H1 (cell line): ENCODE data around the gene PPP1R12B. TPM values are rescaled to one million over a fixed set of nuclear protein-coding genes. Genes with fewer than 3 reads are reported as not detected.
"Not testable (repeated sequence)": the region's sequence is repeated elsewhere in the genome, so short reads cannot be mapped to it uniquely, and the experiment has no call there.

ENCODE experiments used
- CTCF ChIA-PET: fragments of 300-600 bp; sonication (Branson Sonifier 250); formaldehyde crosslinking; loops from one replicate; lab custom pipeline; 2021; ENCODE audit not compliant: partially characterized antibody; lab: Charles Lee
- POLR2A ChIA-PET: fragments of 300-600 bp; sonication (Branson Sonifier 250); formaldehyde crosslinking; loops from one replicate; lab custom pipeline; 2021; ENCODE audit warnings: inconsistent platforms; ENCODE audit not compliant: partially characterized antibody; lab: Charles Lee
- DNase-seq, 2 experiments: peaks; one replicate each; pipeline versions ENCODE4 v3.0.0 to v3.0.0-alpha.2; 2010 to 2022; ENCODE audit warnings: low spot score in 2 of 2, low read depth in 1 of 2, mixed read lengths in 1 of 2
- FAIRE-seq: peaks from 2 replicates; lab custom pipeline; 2011; peaks lifted over from hg19 to GRCh38; lab: Jason Lieb, UNC
- H2AFZ ChIP-seq: 2 replicates; pipeline ENCODE4 v1.8.1; 2012; ENCODE audit warnings: low read length, inconsistent platforms
- H2AK5ac ChIP-seq: 2 replicates; pipeline ENCODE4 v1.6.1; 2013; ENCODE audit warnings: low read depth, low read length
- H2BK120ac ChIP-seq: replicated peaks from 2 replicates; pipeline ENCODE3; 2013; ENCODE audit warnings: low read depth, low read length, inconsistent platforms
- H2BK12ac ChIP-seq: 2 replicates; pipeline ENCODE4 v1.6.1; 2013; ENCODE audit warnings: low read depth, low read length
- H2BK15ac ChIP-seq: 2 replicates; pipeline ENCODE4 v1.6.1; 2013; ENCODE audit warnings: low read length
- H2BK20ac ChIP-seq: 2 replicates; pipeline ENCODE4 v1.6.1; 2013; ENCODE audit warnings: low read length
- H2BK5ac ChIP-seq: 2 replicates; pipeline ENCODE4 v1.6.1; 2013; ENCODE audit warnings: low read depth, low read length
- H3K14ac ChIP-seq: 2 replicates; pipeline ENCODE4 v1.6.1; 2013; ENCODE audit warnings: inconsistent platforms; ENCODE audit not compliant: insufficient read length
- H3K18ac ChIP-seq: 2 replicates; pipeline ENCODE4 v1.6.1; 2013; ENCODE audit warnings: low read length; ENCODE audit errors: extremely low read depth
- H3K23ac ChIP-seq: 2 replicates; pipeline ENCODE4 v1.6.1; 2013; ENCODE audit warnings: inconsistent platforms; ENCODE audit not compliant: insufficient read length
- H3K23me2 ChIP-seq: 2 replicates; pipeline ENCODE4 v1.6.1; 2013; ENCODE audit warnings: low read depth, low read length
- H3K27ac ChIP-seq: 2 replicates; pipeline ENCODE4 v1.6.1; 2011; ENCODE audit warnings: low read depth, low read length, inconsistent platforms
- H3K27me3 ChIP-seq, 4 experiments: replicated peaks in 1 of 4; 1 replicate in 1 of 4; 2 replicates in 3 of 4; pipeline versions ENCODE4 v1.6.1 to v1.8.1; 2011 to 2013; ENCODE audit warnings: low read length in 3 of 4, mild to moderate bottlenecking in 3 of 4, inconsistent platforms in 2 of 4, mixed read lengths in 2 of 4, moderate library complexity in 1 of 4; ENCODE audit not compliant: control insufficient read depth in 3 of 4, insufficient read depth in 3 of 4; ENCODE audit errors: extremely low read depth in 1 of 4
- H3K36me3 ChIP-seq, 4 experiments: 2 replicates each; pipeline versions ENCODE4 v1.6.1 to v1.8.1; 2011 to 2013; ENCODE audit warnings: mild to moderate bottlenecking in 4 of 4, low read length in 3 of 4, moderate library complexity in 2 of 4, control low read depth in 1 of 4, inconsistent platforms in 1 of 4; ENCODE audit not compliant: insufficient read depth in 4 of 4, control insufficient read depth in 2 of 4
- H3K4ac ChIP-seq: replicated peaks from 2 replicates; pipeline ENCODE3; 2013; ENCODE audit warnings: low read length, low read depth, mixed read lengths, inconsistent platforms; ENCODE audit not compliant: insufficient read length
- H3K4me1 ChIP-seq, 4 experiments: replicated peaks in 1 of 4; 1 replicate in 1 of 4; 2 replicates in 3 of 4; pipeline versions ENCODE4 v1.6.1 to v1.8.1; 2011 to 2013; ENCODE audit warnings: low read length in 3 of 4, inconsistent platforms in 2 of 4, mixed read lengths in 1 of 4; ENCODE audit not compliant: insufficient read depth in 4 of 4, control insufficient read depth in 3 of 4
- H3K4me2 ChIP-seq, 2 experiments: 2 replicates each; pipeline versions ENCODE4 v1.6.1 to v1.8.1; 2011 to 2013; ENCODE audit warnings: low read depth in 2 of 2, low read length in 2 of 2, control low read depth in 1 of 2, inconsistent platforms in 1 of 2, mild to moderate bottlenecking in 1 of 2; ENCODE audit not compliant: insufficient read depth in 1 of 2
- H3K4me3 ChIP-seq, 4 experiments: fragments of 200-600, 300-600 bp in 1 of 4; sonication (generic), shearing (Covaris generic), sonication (Bioruptor Twin) in 1 of 4; 2 replicates each; pipeline versions ENCODE4 v1.5.1 to v1.8.1; 2011 to 2016; ENCODE audit warnings: low read length in 4 of 4, low read depth in 3 of 4, control low read depth in 2 of 4, inconsistent platforms in 2 of 4, mild to moderate bottlenecking in 2 of 4, mixed read lengths in 1 of 4, moderate library complexity in 1 of 4; ENCODE audit not compliant: insufficient read depth in 2 of 4; ENCODE audit errors: extremely low read depth in 1 of 4
- H3K56ac ChIP-seq: replicated peaks from 2 replicates; pipeline ENCODE3; 2013; ENCODE audit warnings: low read depth, mild to moderate bottlenecking, mixed read lengths, low read length, inconsistent platforms; ENCODE audit not compliant: insufficient read length
- H3K79me1 ChIP-seq: 2 replicates; pipeline ENCODE4 v1.6.1; 2013; ENCODE audit warnings: low read depth, low read length, control low read depth
- H3K79me2 ChIP-seq, 2 experiments: 2 replicates each; pipeline versions ENCODE4 v1.6.1 to v1.8.1; 2012 to 2013; ENCODE audit warnings: low read length in 2 of 2, mild to moderate bottlenecking in 2 of 2, inconsistent platforms in 1 of 2; ENCODE audit not compliant: insufficient read depth in 2 of 2, control insufficient read depth in 1 of 2
- H3K9ac ChIP-seq, 4 experiments: replicated peaks in 1 of 4; 1 replicate in 1 of 4; 2 replicates in 3 of 4; pipeline versions ENCODE4 v1.6.1 to v1.8.1; 2011 to 2013; ENCODE audit warnings: low read depth in 3 of 4, low read length in 3 of 4, control low read depth in 2 of 4, mild to moderate bottlenecking in 2 of 4, moderate library complexity in 2 of 4, inconsistent platforms in 1 of 4; ENCODE audit errors: extremely low read depth in 1 of 4
- H3K9me3 ChIP-seq, 2 experiments: 2 replicates each; pipeline versions ENCODE4 v1.6.1 to v1.8.1; 2012 to 2013; ENCODE audit warnings: mild to moderate bottlenecking in 2 of 2, moderate library complexity in 2 of 2, control low read depth in 1 of 2, inconsistent platforms in 1 of 2, low read depth in 1 of 2, low read length in 1 of 2, mixed read lengths in 1 of 2; ENCODE audit not compliant: insufficient read depth in 2 of 2
- H4K20me1 ChIP-seq, 2 experiments: replicated peaks in 1 of 2; 2 replicates each; pipeline versions ENCODE3 to v1.8.1; 2011 to 2013; ENCODE audit warnings: inconsistent platforms in 2 of 2, low read length in 2 of 2, mild to moderate bottlenecking in 1 of 2; ENCODE audit not compliant: insufficient read depth in 2 of 2, control insufficient read depth in 1 of 2
- H4K5ac ChIP-seq: 2 replicates; pipeline ENCODE4 v1.6.1; 2013; ENCODE audit warnings: low read length, low read depth, mixed read lengths, inconsistent platforms; ENCODE audit not compliant: insufficient read length
- H4K8ac ChIP-seq: 2 replicates; pipeline ENCODE4 v1.8.0; 2013; ENCODE audit warnings: mild to moderate bottlenecking, moderate library complexity, low read length, inconsistent platforms; ENCODE audit not compliant: insufficient read depth; ENCODE audit errors: extremely low read depth
- H4K91ac ChIP-seq: replicated peaks from 2 replicates; pipeline ENCODE3; 2013; ENCODE audit warnings: low read length, mixed read lengths, inconsistent platforms; ENCODE audit not compliant: insufficient read length
- WGBS, 2 experiments: shearing (Covaris generic) in 1 of 2; methylation state at CpG; one replicate each; pipeline versions ENCODE4 v1.1.6 to v1.1.7; 2013 to 2015; ENCODE audit warnings: low lambda C conversion rate in 2 of 2, mixed read lengths in 2 of 2, inconsistent platforms in 1 of 2, low coverage in 1 of 2, missing lambda C conversion rate in 1 of 2; ENCODE audit not compliant: insufficient replicate concordance in 2 of 2, insufficient coverage in 1 of 2, insufficient read length in 1 of 2; ENCODE audit errors: extremely low coverage in 1 of 2, missing lambda C conversion rate in 1 of 2; 5-methylcytosine and 5-hydroxymethylcytosine counted together
- polyA plus RNA-seq, 7 experiments: library from polyadenylated mRNA; depleted of rRNA in 3 of 7; stranded (reverse) in 5 of 7; unstranded in 2 of 7; fragments of >200 nt in 5 of 7; fragments of 200-250 nt in 2 of 7; gene quantifications; 1 replicate in 5 of 7; 2 replicates in 1 of 7; 4 replicates in 1 of 7; pipeline versions ENCODE4 v1.2.1 to v1.2.3, GENCODE V29; 2011 to 2013; ENCODE audit warnings: missing spikeins in 2 of 7, mixed read lengths in 2 of 7
- total RNA-seq: library from RNA; stranded (reverse); fragmentation: NEBNext Ultra II Directional; extraction: Animal tissue kit (Norgen Biotek cat#: 25700); gene quantifications from 2 replicates; pipeline ENCODE4 v1.2.1, GENCODE V29; 2021

The PPP1R12B gene
- total and polyA plus RNA-seq, 2 of the 8 experiments (the other 6 are each of a cell fraction or from before 2014, with no cell fraction given), result 7.9 to 18.7 TPM

- H4K91ac ChIP-seq, H3K4me3 ChIP-seq, H4K8ac ChIP-seq, H2AK5ac ChIP-seq, H3K23me2 ChIP-seq, H3K14ac ChIP-seq, H3K9ac ChIP-seq, H2BK15ac ChIP-seq, H3K4me2 ChIP-seq, H3K23ac ChIP-seq, H3K27me3 ChIP-seq, DNase-seq, H3K79me2 ChIP-seq, H3K36me3 ChIP-seq, H3K9me3 ChIP-seq, H2BK12ac ChIP-seq, H4K5ac ChIP-seq, H3K27ac ChIP-seq, H3K4me1 ChIP-seq, FAIRE-seq, H4K20me1 ChIP-seq, H2AFZ ChIP-seq, H3K56ac ChIP-seq, H3K79me1 ChIP-seq, H3K18ac ChIP-seq, H2BK5ac ChIP-seq, H2BK120ac ChIP-seq, POLR2A ChIA-PET, H2BK20ac ChIP-seq, H3K4ac ChIP-seq: not testable (repeated sequence)
- CTCF ChIA-PET, result interaction anchor here (1.3 kb wide), 1 partner anchor 155 kb away, joined by 3 read pairs; no protein-coding TSS in a partner anchor
- WGBS, 2 experiments, result 81% methylated on average over 4 of the region's 4 CpGs; no CpG with 5 or more reads in 1 of the 2 experiments
Measured at GRCh38 chr1:202417141-202417540, 68.6 kb downstream of the PPP1R12B start.

- H2BK5ac ChIP-seq, H3K36me3 ChIP-seq, H3K9ac ChIP-seq, H3K23me2 ChIP-seq, H2BK12ac ChIP-seq, POLR2A ChIA-PET, H3K56ac ChIP-seq, H3K4me3 ChIP-seq, H3K27ac ChIP-seq, FAIRE-seq, H2BK120ac ChIP-seq, H3K79me2 ChIP-seq, H4K20me1 ChIP-seq, H3K79me1 ChIP-seq, H3K4me2 ChIP-seq, H3K23ac ChIP-seq, H3K18ac ChIP-seq, H3K9me3 ChIP-seq, H4K5ac ChIP-seq, H4K8ac ChIP-seq, H2BK20ac ChIP-seq, H2BK15ac ChIP-seq, DNase-seq, H3K27me3 ChIP-seq, H3K14ac ChIP-seq, H3K4ac ChIP-seq, H2AK5ac ChIP-seq, H2AFZ ChIP-seq, H4K91ac ChIP-seq, H3K4me1 ChIP-seq: not testable (repeated sequence)
- CTCF ChIA-PET, result interaction anchor here (0.6 to 1.3 kb wide), 2 partner anchors 154 to 360 kb away, joined by 3 to 4 read pairs; no protein-coding TSS in a partner anchor
Measured at GRCh38 chr1:202417762-202418201, 69.3 kb downstream of the PPP1R12B start.
